ENCODE results near the gene RERE.
A peak's percentile ranks its signal among the peaks of the same experiment; 100 is the strongest.

The RERE gene

GRCh38 chr1:8663915-8664329 is 153.5 kb downstream of the RERE start:
- TF ChIP-seq CTCF (IDR thresholded peaks at IDR 0.05; ENCODE audit: low read depth, low read length): no peak
- H3K9me3 ChIP-seq: no peaks in the 10 kb centered on the region
- H3K4me1 ChIP-seq: peaks cover 17% of the 10 kb centered on the region
- no peaks in the 10 kb centered on the region for H3K36me3 ChIP-seq
- peak; percentile 4 for DNase-seq
- H3K27me3 ChIP-seq: no peaks in the 10 kb centered on the region
- H3K4me3 ChIP-seq (ENCODE audit: low read depth, low read length): no peak overlapping the region

GRCh38 chr1:8663090-8663802 is 154.2 kb downstream of the RERE start:
- Histone ChIP-seq H3K36me3 (no peaks in the 10 kb centered on the region), H3K9me3 (no peaks in the 10 kb centered on the region), H3K4me3 (ENCODE audit: low read depth, low read length) (no peak overlapping the region), H3K27me3 (no peaks in the 10 kb centered on the region), H3K4me1 (peaks cover 14% of the 10 kb centered on the region)
- no peak for DNase-seq
- no peak for TF ChIP-seq CTCF (IDR thresholded peaks at IDR 0.05; ENCODE audit: low read depth, low read length)

GRCh38 chr1:8662380-8663072 is 154.9 kb downstream of the RERE start:
- Histone ChIP-seq H3K36me3 (no peaks in the 10 kb centered on the region), H3K4me1 (peaks cover 9% of the 10 kb centered on the region), H3K9me3 (no peaks in the 10 kb centered on the region), H3K27me3 (no peaks in the 10 kb centered on the region), H3K4me3 (ENCODE audit: low read depth, low read length) (no peak overlapping the region)
- no peak for TF ChIP-seq CTCF (IDR thresholded peaks at IDR 0.05; ENCODE audit: low read depth, low read length)
- no peak for DNase-seq

GRCh38 chr1:8661185-8662110 is 156.0 kb downstream of the RERE start:
- no peaks in the 10 kb centered on the region for H3K9me3 ChIP-seq
- TF ChIP-seq CTCF (IDR thresholded peaks at IDR 0.05; ENCODE audit: low read depth, low read length): no peak
- no peak overlapping the region for H3K4me3 ChIP-seq (ENCODE audit: low read depth, low read length)
- H3K36me3 ChIP-seq: no peaks in the 10 kb centered on the region
- no peak for DNase-seq
- peaks cover 7% of the 10 kb centered on the region for H3K4me1 ChIP-seq
- no peaks in the 10 kb centered on the region for H3K27me3 ChIP-seq

- no peak for TF ChIP-seq CTCF (IDR thresholded peaks at IDR 0.05; ENCODE audit: low read depth, low read length)
- no peak overlapping the region for H3K4me3 ChIP-seq (ENCODE audit: low read depth, low read length)
- H3K9me3 ChIP-seq: no peaks in the 10 kb centered on the region
- H3K27me3 ChIP-seq: no peaks in the 10 kb centered on the region
- H3K36me3 ChIP-seq: no peaks in the 10 kb centered on the region
- H3K4me1 ChIP-seq: peaks cover 2% of the 10 kb centered on the region; the same call in 1 of the 2 replicates
- DNase-seq: peak; percentile 16
Observed at GRCh38 chr1:8660411-8660828, 157.0 kb downstream of the RERE start.
